GM21786 (cell line): ENCODE measurements around the gene URI1.
A peak's percentile ranks its signal among the peaks of the same experiment; 100 is the strongest.
"Not testable (repeated sequence)": the region's sequence is repeated elsewhere in the genome, so short reads cannot be mapped to it uniquely, and the experiment has no call there.

Experiments
- ATAC-seq: cut with Tn5 transposase; IDR thresholded peaks from one replicate; pipeline ENCODE4 v1.9.1; 2021; ENCODE audit not compliant: unreplicated experiment

The URI1 gene

GRCh38 chr19:30020189-30020588 lies 78.2 kb downstream of the URI1 start:
- no peak for ATAC-seq

- ATAC-seq = no peak
Observed at GRCh38 chr19:30022659-30023058, 80.6 kb downstream of the URI1 start.

DNA sequence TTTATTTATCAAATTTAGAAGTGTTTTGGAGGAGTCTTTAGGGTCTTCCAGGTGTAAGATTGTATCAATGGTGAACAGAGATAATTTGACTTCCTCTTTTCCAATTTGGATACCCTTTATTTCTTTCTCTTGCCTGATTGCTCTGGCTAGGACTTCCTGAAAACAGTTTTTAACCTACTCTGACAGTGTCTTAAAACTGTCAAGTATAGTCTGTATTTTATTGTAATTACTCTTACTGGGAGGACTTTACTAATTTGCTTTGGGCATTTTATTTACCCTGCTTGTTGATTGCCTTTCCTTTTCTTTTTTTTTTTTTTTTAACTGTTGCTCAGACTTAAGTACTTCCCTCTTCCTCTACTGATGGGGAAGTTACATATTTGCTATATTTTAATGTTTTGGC lies 81.3 kb downstream of the URI1 start:
- ATAC-seq = no peak

GRCh38 chr19:30024091-30024490 lies 82.1 kb downstream of the URI1 start:
- no peak for ATAC-seq

DNA sequence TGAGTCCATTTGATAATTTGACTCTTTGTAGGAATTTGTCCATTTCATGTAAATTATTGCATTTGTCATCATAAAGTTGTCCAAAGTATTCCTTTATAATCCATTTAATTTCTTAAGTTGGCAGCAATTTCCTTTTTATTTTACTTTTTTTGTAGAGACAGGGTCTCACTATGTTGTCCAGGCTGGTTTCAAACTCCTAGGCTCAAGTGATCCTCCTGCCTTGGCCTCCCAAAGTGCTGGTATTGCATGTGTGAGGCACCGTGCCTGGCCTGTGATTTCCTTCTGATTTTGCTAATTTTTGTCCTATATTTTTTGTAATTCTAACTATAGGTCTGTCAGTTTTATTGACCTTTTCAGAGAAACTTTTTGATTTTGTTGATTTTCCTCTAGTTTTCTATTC lies 84.9 kb downstream of the URI1 start:
- no peak for ATAC-seq

GRCh38 chr19:30028118-30028991 lies 86.3 kb downstream of the URI1 start:
- ATAC-seq = no peak

DNA sequence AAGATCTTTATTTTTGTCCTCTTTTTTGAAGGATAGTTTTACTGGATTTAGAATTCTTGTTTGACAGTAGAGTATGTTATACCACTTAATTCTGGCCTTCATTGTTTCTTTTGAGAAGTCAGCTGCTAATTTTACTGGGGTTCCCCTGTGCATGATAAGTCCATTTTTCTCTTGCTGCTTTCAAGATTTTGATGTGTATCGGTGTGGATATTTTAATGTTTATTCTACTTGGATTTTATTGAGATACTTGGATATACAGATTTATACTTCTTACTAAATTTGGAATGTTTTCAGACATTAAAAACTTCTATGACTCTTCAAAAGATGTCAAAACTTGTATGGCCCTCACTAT lies 86.9 kb downstream of the URI1 start:
- ATAC-seq = no peak

DNA sequence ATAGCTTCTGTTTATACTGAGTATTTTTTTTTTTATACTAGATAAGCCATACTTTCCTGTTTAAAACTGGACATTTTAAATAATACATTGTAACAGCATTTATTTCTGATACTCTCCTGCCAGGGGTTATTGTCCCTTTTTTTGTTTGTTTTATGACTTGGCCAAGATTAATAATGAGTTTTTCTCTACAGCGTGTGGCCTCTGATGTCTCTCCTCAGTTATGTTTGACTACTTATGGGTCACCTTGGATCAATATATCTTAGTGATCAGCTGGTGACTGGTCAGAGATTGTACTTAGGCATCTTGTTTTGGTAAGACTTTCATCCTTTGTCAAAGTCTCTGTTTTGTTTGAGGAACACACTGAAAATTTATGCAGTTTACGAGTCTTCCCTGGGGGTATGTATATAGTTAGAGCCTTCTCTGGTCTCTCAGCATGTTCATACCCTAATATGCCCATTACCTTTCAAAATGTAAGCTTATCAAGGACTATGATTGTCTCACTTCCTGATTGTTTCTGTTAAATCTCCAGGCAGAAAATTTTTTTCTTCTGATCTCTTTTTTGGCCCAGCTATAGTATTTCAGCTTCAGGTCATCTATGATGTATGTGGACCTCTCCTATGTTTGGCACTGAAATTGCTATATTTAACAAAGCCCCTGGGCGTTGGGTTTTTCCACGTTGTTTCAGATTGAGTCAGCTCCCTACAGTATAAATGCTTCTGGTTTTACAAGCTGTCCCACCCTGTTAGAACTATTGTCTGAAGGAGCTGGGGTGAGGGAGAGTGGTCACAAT lies 87.9 kb downstream of the URI1 start:
- peak; percentile 92 for ATAC-seq

DNA sequence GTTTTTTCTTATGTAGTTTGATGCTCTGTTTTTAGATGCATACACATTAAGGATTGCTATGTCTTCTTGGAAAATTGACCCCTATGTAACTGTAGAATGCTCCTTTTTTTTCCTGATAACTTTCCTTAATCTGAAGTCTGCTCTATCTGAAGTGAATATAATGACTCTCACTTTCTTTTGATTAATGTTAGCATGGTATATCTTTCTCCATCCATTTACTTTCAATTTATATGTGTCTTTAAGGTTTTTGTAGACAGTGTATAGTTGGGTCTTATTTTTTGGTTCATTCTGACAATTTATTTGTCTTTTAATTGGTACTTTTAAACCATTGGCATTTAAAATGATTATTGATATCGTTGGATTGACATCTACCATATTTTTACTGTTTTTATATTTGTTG lies 92.3 kb downstream of the URI1 start:
- ATAC-seq = no peak

DNA sequence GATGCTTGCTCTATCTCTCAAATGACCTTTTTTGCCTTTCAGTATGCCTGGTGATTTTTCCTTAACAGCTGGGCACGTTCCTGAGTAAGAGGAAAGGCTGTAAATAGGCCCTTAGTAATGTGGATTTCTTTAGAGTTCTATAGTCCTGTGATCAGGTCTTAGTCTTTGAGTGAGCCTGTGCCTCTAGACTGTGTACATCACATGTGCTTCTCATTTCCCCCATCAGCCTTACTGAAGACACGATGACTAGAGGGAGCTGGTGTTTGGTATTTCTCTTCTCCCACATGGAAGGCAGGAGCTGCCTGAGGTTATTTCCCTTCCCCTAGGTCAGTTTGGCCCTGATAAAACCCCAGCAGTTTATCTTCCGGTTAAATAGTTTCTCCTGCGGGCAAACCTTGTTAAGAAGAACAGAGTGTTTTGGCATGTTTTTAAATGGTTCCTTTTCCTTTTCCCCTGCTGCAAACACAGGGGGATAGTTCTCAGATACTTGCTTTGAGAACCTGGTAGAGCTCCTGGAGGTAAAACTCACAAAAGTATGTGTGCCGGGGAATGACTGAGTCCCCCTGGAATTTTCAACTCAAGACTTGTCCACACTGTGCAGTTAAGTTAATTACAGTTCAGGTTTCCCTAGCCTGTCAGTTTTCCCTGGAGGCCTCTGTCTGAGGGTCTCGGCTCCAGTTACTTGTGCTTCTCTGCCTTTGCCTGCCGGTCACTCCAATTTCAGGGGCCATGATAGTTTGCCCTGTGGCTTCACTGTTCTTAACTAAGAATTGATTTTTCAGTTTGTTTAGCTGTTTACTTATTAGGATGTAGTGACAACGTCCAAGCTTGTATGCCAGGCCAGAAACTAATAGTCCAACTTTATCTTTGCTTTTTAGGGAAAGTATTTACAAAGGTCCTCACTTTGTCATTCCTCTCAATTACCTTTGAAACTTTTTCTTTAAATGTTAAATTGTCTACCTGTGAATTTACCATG lies 94.4 kb downstream of the URI1 start:
- ATAC-seq = no peak

DNA sequence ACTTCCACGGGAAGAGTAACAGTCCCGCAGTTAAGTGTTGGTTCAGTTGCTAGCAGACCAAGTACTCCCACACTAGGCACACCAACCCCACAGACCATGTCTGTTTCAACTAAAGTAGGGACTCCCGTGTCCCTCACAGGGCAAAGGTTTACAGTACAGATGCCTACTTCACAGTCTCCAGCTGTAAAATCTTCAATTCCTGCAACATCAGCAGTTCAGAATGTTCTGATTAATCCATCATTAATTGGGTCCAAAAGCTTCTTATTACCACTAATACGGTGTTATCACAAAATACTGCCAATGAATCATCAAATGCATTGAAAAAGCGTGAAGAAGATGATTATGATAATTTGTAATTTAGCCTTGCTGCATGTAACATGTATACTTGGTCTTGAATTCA lies 95.8 kb downstream of the URI1 start:
- ATAC-seq = no peak

DNA sequence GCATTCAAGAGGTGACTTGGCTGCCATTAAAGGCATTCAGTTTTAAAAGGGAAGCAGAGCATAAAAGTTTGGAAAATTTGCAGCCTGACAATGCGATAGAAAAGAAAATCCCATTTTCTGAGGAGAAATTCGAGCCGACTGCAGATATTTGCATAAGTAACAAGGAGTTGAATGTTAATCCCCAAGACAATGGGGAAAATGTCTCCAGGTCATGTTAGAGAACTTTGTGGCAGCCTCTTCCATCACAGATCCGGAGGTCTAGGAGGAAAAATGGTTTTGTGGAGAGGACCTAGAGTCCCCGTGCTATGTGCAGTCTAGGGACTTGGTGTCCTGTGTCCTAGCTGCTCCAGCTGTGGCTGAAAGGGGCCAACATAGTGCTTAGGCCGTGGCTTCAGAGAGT lies 99.9 kb downstream of the URI1 start:
- not testable (repeated sequence) for ATAC-seq

DNA sequence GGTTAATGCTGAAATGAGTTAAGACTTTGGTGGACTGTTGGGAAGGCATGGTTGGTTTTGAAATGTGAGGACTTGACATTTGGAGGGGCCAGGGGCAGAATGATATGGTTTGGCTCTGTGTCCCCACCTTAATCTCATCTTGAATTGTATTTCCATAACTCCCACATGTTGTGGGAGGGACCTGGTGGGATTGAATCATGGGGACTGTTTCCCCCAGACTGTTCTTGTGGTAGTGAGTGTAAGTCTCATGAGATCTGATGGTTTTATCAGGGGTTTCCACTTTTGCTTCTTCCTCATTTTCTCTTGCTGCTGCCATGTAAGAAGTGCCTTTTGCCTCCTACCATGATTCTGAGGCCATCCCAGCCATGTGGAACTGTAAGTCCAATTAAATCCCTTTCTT lies 101.0 kb downstream of the URI1 start:
- not testable (repeated sequence) for ATAC-seq

GRCh38 chr19:30044273-30045248 lies 102.5 kb downstream of the URI1 start:
- no peak for ATAC-seq

DNA sequence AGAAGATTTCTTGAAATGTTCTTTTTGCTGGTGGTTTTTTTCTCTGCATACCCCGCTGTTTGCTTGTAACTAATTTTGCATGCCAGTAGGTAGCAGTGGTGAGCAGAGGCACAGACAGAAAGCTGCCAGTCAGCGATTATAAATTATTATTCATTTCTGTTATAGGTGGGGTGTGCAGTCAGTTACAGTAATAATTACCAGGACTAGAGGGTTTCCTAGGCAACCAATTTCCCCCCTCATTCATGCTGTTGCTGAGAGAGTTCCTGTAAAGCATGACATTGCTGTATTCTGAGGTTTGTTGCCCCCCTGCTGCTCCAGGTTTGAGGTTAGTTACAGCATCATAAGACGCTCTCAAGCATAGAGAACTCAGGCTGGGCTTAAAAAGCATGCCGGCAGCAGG lies 104.5 kb downstream of the URI1 start:
- ATAC-seq = peak; percentile 62

DNA sequence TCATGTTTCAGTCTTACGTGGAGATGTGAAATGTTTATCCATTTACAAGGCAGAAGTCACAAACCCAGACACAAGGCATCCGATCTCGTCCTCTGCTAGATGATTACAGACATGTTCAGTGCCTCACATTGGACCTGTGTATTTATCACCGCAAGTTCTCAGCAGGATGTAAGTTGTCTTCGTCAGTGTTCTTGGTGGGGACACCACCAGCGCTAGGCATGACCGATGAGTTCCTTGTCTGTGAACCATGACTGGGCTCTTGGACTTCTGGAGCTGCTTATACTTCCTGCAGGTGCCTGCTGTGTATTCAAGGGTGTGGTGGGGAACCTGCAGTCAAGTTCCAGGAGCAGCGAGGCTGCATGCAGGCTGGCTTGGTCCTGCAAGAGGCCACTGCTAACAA lies 105.4 kb downstream of the URI1 start:
- ATAC-seq = no peak

DNA sequence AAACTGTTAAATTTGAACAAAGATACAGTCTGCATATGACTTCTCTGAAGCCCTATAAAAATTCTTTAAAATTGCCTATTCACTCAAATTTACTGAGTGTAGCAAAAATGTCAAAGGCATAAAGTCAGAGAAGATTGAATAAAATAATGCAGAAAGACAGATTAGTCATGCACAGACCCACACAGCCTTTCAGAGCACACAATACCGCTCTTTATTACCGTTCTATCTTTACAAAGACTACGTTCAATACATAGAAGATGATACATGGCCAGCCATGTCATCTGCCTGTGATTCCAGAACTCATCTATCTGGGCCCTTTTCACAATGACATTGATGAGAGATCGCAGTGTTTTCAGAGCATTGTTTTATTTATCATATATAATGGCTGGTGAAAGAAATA lies 107.2 kb downstream of the URI1 start:
- ATAC-seq = no peak

GRCh38 chr19:30049846-30050667 lies 108.0 kb downstream of the URI1 start:
- no peak for ATAC-seq
